ENCODE measurements around the gene NLRX1.
A peak's percentile ranks its signal among the peaks of the same experiment; 100 is the strongest.
"Not testable (repeated sequence)": the region's sequence is repeated elsewhere in the genome, so short reads cannot be mapped to it uniquely, and the experiment has no call there.

Gene NLRX1

DNA sequence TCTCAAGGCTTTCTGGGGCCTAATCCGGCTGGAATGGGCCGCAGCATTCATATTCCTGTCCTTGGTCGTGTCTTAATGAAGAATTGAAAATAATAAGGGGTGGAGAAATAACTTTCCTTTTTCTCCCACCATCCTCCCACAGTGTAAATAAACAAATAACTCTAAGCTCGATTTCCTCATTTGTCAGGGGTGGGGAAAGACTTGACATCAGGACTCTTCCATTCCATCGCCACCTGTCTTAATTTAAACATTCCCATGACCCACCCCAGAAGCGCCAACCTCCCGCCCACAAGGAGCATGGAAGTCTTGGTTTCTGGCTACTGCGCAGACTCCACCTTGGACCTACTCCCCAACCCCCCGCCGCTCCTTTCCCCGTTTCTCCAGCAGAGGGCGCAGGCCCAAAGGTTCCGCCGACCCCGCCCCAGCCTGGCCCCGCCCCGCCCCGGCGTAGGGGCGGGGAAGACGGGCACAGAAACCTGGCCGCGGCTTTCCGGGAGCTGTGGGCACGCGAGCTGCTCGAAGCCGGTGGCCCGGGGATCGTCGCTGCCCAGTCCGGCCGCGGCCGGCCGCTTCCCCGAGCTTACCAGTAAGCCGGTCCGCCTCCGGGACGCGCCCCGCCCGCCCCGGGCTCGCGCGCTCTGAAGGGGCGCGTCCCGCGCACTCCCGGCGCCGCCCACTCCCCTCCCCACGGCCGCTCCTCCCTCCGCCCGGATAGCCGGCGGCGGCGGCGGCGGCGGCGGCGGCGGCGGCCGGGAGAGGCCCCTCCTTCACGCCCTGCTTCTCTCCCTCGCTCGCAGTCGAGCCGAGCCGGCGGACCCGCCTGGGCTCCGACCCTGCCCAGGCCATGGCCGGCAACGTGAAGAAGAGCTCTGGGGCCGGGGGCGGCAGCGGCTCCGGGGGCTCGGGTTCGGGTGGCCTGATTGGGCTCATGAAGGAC, 37.3 kb downstream of the NLRX1 start, which contains the start of gene CBL:
CBL (plus strand) TSS at position 766 of the 937 bp plus-strand sequence; CDS start at position 845, 79 bp downstream.
- Mint-ChIP-seq H3K4me1 (ENCODE audit: low read depth) (peaks cover 35% of the 10 kb centered on the region), H3K27me3 (no peaks in the 10 kb centered on the region)

DNA sequence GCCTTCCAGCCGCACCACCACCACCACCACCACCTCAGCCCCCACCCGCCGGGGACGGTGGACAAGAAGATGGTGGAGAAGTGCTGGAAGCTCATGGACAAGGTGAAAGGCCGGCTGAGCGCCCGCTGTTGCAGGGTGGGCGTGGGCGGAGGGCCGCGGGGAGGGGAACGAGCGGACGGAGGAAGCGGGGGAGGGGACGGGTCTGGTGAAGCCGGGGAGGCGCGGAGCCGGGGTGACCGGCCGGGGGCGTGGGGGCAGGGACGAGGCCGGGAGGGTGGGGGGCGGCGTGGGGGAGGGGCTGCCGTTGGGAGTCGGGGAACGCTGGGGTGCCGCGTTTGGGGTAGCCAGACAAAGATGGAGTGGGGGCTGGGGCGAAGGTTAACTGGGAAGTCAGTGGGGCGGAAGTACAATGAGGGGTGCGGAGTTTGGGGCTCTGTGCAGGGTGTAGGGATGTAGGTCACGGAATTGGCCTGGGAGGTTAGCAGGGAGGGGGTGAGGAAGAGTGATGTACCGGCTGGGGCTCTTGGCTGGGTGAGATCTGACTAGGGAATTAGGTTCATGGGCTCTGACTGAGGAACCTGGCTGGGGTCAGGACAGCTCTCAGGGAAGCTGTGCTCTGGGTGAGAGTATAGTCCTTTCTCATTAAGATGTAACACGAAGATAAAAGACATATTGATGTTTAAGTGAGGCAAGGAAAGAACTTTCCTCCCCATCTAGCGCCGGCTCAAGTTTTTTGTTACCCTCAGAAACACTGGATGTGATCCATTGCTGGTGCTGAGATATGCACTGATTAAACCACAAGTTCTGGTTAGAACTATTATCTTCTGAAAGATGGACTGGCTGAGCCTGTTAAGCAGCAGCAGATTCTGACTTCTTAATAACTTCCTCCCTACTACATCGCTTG, 38.2 kb downstream of the NLRX1 start:
- no peaks in the 10 kb centered on the region for H3K27me3 Mint-ChIP-seq
- H3K9me3 Mint-ChIP-seq (ENCODE audit: low read depth): no peaks in the 10 kb centered on the region
- H3K4me1 Mint-ChIP-seq (ENCODE audit: low read depth): peaks cover 38% of the 10 kb centered on the region
- peak overlapping the region; percentile 94 for H3K27ac Mint-ChIP-seq
- no peaks in the 10 kb centered on the region for H3K36me3 Mint-ChIP-seq
- peak overlapping the region; percentile 99 for H3K4me3 Mint-ChIP-seq

More for the DNA sequence above, 37.3 kb downstream of the NLRX1 start, which contains the start of gene CBL:
- Mint-ChIP-seq H3K4me3 (peak within 1 kb of the TSS; percentile 99), H3K27ac (peak within 1 kb of the TSS; percentile 94), H3K9me3 (ENCODE audit: low read depth) (no peaks in the 10 kb centered on the region), H3K36me3 (no peaks in the 10 kb centered on the region)

DNA sequence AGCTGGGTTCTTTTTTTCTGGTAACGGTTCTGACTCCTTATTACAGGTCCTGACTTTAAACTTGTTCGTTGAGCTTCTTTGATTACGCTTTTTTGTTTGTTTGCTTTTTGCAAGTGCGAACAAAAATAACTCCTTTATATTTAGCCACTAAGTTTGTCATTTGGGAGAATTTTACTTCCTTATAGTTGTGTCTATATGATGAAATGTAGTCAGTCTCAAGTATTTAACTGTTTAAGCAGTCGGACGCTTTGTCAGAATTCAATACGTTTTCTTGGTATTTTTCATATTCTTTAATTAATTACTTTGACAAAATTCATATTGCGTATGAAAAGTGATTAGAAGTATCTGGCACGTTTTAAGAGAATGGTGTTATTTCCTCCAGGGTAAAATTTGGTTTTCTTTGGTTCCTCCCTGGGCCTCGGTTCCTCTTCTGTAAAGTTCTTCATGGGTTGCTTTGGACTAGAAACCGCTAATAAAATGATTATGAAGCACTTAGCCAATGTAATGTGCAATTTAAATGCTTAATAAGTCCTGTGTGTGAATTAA, 39.0 kb downstream of the NLRX1 start:
- no peaks in the 10 kb centered on the region for H3K27me3 Mint-ChIP-seq
- H3K36me3 Mint-ChIP-seq: no peaks in the 10 kb centered on the region
- H3K27ac Mint-ChIP-seq: peak overlapping the region; percentile 94
- peak overlapping the region; percentile 99 for H3K4me3 Mint-ChIP-seq
- no peaks in the 10 kb centered on the region for H3K9me3 Mint-ChIP-seq (ENCODE audit: low read depth)
- peaks cover 38% of the 10 kb centered on the region for H3K4me1 Mint-ChIP-seq (ENCODE audit: low read depth)

DNA sequence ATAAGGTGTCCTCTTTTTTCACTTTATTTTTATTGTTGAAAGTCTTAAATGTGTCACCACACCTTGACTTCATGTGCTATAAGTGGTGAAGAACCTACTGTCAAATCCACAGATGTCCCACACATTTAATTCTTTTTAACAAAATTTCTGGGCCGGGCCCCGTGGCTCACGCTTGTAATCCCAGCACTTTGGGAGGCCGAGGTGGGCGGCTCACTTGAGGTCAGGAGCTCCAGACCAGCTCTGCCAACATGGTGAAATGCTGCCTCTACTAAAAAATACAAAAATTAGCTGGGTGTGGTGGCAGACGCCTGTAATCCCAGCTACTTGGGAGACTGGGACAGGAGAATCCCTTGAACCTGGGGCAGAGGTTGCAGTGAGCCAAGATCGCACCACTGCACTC, 40.7 kb downstream of the NLRX1 start:
- Mint-ChIP-seq H3K27ac (no peak overlapping the region), H3K4me1 (ENCODE audit: low read depth) (peaks cover 48% of the 10 kb centered on the region), H3K27me3 (no peaks in the 10 kb centered on the region), H3K36me3 (no peaks in the 10 kb centered on the region), H3K4me3 (peak overlapping the region; percentile 52), H3K9me3 (ENCODE audit: low read depth) (no peaks in the 10 kb centered on the region)

DNA sequence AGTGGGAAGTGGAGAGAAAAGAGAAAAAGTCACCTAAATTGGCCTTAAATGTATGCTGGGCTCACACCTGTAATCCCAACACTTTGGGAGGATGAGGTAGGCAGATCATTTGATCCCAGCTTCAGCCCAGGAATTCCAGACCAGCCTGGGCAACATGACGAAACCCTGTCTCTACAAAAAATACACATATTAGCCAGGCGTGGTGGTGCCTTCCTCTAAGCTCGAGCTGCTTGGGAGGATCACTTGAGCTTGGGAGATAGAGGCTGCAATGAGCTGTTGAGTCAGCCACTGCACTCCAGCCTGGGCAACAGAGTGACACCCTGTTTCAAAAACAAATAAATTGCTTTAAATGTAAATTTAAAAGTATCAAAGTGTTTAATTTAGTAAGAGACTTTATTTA, 41.5 kb downstream of the NLRX1 start:
- Mint-ChIP-seq H3K27ac (no peak overlapping the region), H3K27me3 (no peaks in the 10 kb centered on the region), H3K4me1 (ENCODE audit: low read depth) (peaks cover 57% of the 10 kb centered on the region), H3K4me3 (no peak overlapping the region), H3K9me3 (ENCODE audit: low read depth) (no peaks in the 10 kb centered on the region), H3K36me3 (no peaks in the 10 kb centered on the region)

DNA sequence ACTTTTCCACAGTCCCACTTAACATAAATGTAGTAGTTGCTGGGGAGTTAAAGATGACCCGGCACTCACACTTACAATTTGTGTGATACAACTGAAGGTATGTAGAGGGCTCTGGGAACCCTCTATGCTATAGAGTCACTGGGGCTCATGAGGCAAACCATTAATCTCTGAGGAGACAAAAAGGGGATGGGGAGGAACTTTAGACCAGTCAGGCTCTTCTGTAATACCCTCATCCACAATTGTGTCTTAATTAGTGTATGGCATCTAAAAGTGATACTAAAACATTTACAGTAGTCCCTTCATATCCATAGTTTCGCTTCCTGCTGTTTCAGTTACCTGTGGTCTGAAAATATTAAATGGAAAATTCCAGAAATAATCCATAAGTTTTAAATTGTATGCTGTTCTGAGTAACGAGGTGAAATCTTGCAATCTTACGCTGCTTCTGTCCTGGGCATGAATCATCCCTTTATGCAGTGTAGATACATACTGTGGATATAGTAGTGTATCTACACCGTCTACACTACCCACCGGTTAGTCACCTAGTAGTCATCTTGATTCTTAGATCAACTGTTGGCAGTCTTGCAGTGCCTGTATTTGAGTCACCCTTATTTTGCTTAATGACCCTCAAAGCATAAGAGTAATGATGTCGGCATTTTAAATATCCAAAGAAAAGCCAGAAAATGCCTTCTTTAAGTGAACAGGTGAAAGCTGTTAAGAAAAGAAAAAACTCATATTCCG, 49.8 kb downstream of the NLRX1 start:
- Mint-ChIP-seq H3K27me3 (no peaks in the 10 kb centered on the region), H3K27ac (peak overlapping the region; percentile 91), H3K36me3 (no peaks in the 10 kb centered on the region), H3K4me3 (no peak overlapping the region), H3K4me1 (ENCODE audit: low read depth) (peaks cover 65% of the 10 kb centered on the region), H3K9me3 (ENCODE audit: low read depth) (no peaks in the 10 kb centered on the region)

DNA sequence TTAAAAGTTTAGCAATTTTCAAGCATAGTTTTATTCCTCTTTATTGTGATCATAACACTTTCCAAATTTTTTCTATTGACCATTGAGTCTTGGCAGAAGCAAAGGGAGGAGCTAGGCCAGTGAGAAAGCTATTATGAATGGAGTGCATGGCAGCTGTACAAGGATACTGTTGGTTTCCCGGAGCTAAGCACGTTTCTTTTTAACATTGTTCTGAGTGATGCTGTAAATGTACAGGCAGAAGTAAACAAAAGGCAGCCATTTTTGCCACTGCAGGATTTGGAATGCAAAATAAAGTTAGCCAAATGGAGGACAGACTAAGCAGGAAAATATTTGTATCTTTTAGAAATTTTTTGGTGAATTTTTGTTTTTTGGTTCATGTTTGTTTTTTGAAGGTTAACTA, 53.8 kb downstream of the NLRX1 start:
- H3K4me3 Mint-ChIP-seq: no peak overlapping the region
- H3K4me1 Mint-ChIP-seq (ENCODE audit: low read depth): peaks cover 67% of the 10 kb centered on the region
- peaks cover 2% of the 10 kb centered on the region for H3K36me3 Mint-ChIP-seq
- no peaks in the 10 kb centered on the region for H3K27me3 Mint-ChIP-seq
- peak overlapping the region; percentile 69 for H3K27ac Mint-ChIP-seq
- no peaks in the 10 kb centered on the region for H3K9me3 Mint-ChIP-seq (ENCODE audit: low read depth)

DNA sequence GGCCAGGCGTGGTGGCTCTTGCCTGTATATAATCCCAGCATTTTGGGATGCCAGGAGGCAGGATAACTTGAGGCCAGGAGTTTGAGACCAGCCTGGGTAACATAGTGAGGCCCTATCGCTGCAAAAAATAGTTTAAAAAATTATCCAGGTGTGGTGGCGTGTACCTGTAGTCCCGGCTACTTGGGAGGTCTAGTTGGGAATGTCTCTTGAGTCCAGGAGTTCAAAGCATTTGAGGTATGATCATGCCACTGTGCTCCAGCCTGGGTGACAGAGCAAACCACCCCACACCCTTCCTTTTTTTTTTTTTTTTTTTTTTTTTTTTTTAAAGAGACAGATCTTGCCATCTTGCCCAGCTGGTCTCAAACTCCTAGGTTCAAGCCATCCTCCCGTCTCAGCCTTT, 54.4 kb downstream of the NLRX1 start:
- Mint-ChIP-seq H3K27ac (peak overlapping the region; percentile 69), H3K4me3 (no peak overlapping the region), H3K9me3 (ENCODE audit: low read depth) (no peaks in the 10 kb centered on the region), H3K36me3 (peaks cover 2% of the 10 kb centered on the region), H3K4me1 (ENCODE audit: low read depth) (peaks cover 63% of the 10 kb centered on the region), H3K27me3 (no peaks in the 10 kb centered on the region)

DNA sequence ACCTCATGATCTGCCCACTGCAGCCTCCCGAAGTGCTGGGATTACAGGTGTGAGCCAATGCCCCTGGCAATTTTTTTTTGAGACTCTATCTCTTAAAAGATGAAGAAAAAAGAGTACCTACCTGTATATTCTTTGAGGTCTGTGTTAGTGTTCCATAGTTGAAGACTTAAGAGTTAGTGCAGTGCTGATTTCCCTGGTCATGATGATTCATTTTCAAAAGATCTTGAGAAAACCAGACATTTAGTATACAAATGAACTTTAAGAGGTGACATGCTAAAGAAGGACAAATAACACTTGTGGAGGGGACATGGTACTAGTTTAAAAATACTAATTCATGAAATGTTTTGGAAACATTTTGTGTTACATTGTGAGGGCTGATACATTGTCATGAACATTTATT, 55.3 kb downstream of the NLRX1 start:
- Mint-ChIP-seq H3K27ac (peak overlapping the region; percentile 82), H3K4me3 (no peak overlapping the region)

DNA sequence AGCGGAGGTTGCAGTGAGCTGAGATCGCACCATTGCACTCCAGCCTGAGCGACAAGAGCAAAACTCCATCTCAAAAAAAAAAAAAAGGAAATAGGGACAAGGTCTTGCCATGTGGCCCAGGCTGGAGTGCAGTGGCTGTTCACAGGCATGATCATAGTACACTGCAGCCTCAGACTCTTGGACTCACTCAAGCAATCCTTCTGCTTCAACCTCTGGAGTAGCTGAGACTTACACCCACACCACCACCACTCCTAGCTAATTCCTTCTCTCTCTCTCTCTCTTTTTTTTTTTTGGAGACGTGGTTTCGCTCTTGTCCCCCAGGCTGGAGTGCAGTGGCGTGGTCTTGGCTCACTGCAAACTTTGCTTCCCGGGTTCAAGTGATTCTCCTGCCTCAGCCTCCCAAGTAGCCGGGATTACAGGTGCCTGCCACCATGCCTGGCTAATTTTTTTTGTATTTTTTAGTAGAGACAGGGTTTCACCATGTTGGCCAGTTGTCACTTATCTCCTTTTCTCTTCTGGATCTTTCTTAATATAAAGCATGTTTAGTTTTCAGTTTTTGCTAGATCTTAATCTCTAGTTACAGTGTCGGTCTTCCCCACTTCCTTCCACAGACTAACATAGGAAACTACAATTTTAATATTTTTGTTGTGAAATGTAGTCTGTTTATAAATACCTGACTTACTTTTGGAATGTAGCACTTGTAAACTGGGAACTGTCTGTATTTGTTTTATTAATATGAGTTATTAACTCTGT, 60.2 kb downstream of the NLRX1 start:
- peak overlapping the region; percentile 52 for H3K4me3 Mint-ChIP-seq
- H3K27me3 Mint-ChIP-seq; H3K36me3 Mint-ChIP-seq; H3K9me3 Mint-ChIP-seq (ENCODE audit: low read depth): not testable (repeated sequence)
- peaks cover 65% of the 10 kb centered on the region for H3K4me1 Mint-ChIP-seq (ENCODE audit: low read depth)
- peak overlapping the region; percentile 67 for H3K27ac Mint-ChIP-seq

More for the DNA sequence above, 55.3 kb downstream of the NLRX1 start:
- H3K36me3 Mint-ChIP-seq: peaks cover 2% of the 10 kb centered on the region
- H3K9me3 Mint-ChIP-seq (ENCODE audit: low read depth): no peaks in the 10 kb centered on the region
- H3K4me1 Mint-ChIP-seq (ENCODE audit: low read depth): peaks cover 63% of the 10 kb centered on the region
- H3K27me3 Mint-ChIP-seq: no peaks in the 10 kb centered on the region

DNA sequence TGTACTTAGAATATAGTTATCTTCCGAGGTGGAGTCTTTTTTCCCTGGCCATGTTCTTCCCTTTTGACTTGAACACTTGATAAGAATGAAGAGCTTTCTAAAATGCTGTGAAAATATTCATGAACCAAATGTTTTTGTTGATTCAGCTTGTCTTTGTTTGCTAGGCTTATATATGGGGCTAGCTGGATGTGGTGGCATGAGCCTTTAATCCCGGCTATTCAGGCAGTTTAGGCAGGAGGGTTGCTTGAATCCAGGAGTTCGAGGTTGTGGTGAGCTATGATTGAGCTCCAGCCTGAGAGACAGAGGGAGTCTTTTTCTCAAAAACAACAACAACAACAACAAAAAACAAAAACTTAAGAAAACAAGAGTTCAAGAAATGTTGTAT, 60.8 kb downstream of the NLRX1 start:
- Mint-ChIP-seq H3K4me1 (ENCODE audit: low read depth) (peaks cover 60% of the 10 kb centered on the region), H3K36me3 (peaks cover 5% of the 10 kb centered on the region), H3K27me3 (no peaks in the 10 kb centered on the region), H3K27ac (peak overlapping the region; percentile 67), H3K9me3 (ENCODE audit: low read depth) (no peaks in the 10 kb centered on the region), H3K4me3 (peak overlapping the region; percentile 52)

DNA sequence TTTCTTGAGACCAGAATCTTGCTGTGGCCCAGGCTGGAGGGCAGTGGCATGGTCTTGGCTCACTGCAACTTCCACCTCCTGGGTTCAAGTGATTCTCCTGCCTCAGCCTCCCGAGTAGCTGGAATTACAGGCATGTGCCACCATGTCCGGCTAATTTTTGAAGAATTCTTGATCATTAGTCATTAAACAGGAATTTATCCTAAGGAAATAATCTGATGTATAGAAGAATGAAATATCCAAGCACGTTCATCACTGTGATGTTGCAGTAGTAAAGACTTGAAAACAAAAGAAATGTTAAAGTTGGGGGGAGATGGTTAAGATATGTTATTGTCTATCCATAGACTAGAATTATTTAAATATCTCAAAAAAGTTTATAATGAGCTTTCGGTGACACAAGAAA, 61.2 kb downstream of the NLRX1 start:
- Mint-ChIP-seq H3K4me1 (ENCODE audit: low read depth) (peaks cover 57% of the 10 kb centered on the region), H3K9me3 (ENCODE audit: low read depth) (no peaks in the 10 kb centered on the region), H3K4me3 (no peak overlapping the region), H3K27ac (peak overlapping the region; percentile 46), H3K36me3 (peaks cover 5% of the 10 kb centered on the region), H3K27me3 (no peaks in the 10 kb centered on the region)
